T47D (cell line): ENCODE data around the gene PPP1R17.

Source experiments
- DNase-seq, 2 experiments: peaks; one replicate each; pipeline versions ENCODE4 v3.0.0 to v3.0.0-alpha.2; 2011 to 2012; ENCODE audit warnings: low read depth in 1 of 2, low spot score in 1 of 2
- JUND ChIP-seq: IDR thresholded peaks from 2 replicates; pipeline ENCODE4 v1.6.1; 2012; ENCODE audit warnings: low read depth
- in situ Hi-C: cut with HindIII; loops from 2 replicates; pipeline ENCODE4 v1.10.0; 2016; ENCODE audit warnings: low sequenced_read_pairs, low pct_unique_long_range_greater_than_20kb

The PPP1R17 gene

DNA sequence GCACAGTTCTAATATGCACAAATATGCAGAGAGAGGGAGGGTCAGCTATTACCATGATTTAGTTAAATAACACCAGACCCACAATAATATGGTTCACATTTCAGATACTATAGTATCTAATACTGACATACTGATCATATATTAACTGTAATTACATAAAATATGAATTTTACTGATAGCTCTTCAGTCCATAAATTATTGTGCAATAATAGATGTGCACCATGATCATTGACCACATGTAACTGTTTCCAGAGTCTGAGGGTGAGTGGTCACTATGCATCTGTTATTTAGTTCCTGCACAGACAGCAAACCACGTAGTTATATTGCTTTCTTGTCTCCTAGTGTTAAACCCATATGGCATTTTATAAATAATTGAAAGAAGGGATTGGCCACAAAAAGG, 29.3 kb downstream of the PPP1R17 start:
- in situ Hi-C loops, result no loop called here
- no peak for DNase-seq
- TF ChIP-seq JUND, result no peak

DNA sequence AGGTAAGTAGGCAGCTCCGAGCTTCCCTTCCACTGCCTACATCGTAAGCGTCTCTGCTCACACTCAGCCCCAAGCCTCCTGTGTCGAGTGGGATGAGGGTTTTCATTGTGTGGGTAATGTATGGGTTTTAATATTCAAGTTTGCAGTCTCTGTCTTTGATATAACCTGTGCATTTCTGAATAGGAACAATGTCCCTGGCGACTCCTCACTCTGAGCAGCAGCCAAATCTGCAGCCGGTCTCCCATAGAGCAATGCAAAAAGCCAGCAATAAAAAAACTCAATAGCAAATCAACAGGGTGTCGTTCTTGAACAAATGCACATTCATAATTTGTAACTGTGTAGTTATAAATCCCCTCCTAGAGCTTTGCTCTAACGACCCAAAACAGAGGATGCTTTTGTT, 33.4 kb downstream of the PPP1R17 start:
- DNase-seq, result no peak
- no peak for TF ChIP-seq JUND
- in situ Hi-C loops, result no loop called here

DNA sequence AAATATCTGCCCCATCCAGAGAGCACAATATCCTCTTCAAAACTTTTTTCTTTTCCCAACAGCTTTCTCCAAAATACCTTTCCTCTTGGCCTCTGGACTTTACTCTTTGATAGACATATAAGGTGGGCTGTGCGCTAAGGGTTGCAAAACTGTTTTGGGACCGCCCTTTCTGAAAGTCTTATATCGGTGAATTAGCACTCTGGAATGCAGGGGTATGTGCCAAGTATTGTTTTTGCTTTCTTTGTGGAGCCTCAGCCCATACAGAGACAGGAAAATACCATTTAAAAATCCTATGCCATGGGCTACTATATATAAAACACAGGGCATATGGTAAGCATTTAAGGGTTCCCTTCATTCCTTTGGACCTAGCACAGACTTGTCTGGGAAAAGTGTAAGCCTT, 37.7 kb downstream of the PPP1R17 start:
- in situ Hi-C loops, result no loop called here
- no peak for TF ChIP-seq JUND
- DNase-seq, result no peak

DNA sequence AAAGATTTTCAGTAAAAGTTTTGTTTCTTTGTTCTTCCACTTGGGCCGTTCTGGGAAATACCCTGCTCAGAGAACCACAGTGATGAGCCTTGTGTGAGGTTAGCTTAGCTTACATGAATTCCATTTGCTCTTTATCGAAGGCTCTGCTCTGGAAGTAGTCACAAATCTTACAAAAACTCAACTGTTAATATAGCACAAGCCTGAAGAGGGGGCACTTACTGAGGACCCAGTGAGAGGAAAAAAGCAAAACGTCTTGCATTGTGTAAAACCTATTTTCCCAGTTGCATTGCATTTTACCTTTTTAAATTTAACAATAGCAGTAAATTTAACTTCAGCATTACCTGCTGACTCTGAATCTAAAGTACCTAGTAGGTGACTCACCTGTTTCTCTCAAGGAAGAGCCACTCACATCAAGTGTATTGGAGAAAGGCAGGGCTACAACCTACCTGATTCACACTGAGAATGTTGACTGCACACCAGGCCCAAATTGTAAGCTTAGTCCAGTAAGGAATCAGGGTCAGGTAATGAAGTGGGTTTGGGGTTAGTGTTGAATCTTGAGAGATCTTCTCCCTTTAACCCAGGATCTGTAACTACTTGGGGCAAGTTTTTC, 42.3 kb downstream of the PPP1R17 start:
- in situ Hi-C loops, result no loop called here
- no peak for TF ChIP-seq JUND
- DNase-seq, result no peak

DNA sequence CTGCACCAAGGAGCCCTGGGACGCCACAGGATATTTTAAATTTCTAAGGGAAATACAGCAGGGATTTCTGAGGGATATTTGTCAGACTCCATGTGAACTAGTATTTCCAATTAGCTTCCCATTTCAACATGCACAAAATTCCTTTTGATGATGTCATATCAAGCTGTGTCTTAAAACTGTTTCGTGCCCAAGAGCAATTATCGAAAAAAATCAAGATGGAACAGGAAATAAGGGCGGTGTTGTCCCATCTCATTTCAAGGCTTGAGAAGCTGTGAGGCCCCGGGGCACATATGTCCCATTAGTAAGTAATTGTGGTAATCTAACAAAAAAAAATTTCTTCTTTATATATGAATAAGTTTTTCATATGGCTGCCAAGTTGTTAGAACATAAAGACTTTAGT, 47.4 kb downstream of the PPP1R17 start:
- no peak for TF ChIP-seq JUND
- in situ Hi-C loops, result no loop called here
- no peak for DNase-seq

DNA sequence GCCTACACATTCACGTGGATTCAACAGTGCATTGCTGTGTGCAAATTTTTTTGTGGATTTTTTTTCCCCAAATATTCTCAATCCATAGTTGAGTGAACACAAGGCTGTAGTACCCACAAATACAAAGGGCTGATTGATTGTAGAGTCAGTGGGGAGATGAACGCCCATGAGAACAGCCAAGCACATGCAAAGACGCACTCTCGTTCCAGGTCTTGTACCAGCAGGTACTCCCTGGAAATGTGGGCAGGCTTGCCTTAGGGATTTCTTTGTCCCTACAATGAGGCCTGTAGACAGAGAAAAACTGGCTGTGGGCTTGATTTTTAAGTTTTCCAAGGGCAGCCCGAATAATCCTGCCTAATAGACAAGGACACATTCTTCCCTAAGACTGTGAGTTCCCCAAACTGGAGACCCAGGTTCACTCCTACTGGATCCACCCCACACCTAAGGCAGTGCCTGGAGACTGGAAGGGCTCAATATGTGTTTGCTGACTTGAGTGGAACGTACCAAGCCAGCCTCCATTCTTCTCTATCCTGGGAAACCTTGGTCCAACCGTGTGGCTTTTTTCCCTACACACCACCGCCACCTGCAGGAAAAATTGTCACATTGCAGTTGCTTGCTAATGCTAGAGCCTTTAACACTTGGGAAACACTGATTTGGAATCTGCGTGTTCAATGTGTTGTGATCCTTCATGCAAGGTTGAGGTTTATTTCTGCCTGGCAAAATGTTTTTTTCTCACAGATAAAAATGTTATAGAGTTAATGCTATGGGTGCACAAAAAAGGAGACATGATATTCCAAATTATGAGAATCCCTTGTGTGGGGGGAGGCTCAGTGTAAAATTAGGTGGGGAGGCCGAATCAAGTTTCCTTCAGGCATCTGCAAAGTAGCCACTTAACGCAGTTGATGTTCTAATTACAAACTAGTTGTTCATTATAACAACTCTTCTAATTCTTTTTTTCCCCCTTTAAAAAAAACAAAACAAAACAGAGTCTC, 49.3 kb downstream of the PPP1R17 start:
- TF ChIP-seq JUND, result no peak
- peak; percentile 52 to 88 for DNase-seq
- in situ Hi-C loops, result no loop called here

DNA sequence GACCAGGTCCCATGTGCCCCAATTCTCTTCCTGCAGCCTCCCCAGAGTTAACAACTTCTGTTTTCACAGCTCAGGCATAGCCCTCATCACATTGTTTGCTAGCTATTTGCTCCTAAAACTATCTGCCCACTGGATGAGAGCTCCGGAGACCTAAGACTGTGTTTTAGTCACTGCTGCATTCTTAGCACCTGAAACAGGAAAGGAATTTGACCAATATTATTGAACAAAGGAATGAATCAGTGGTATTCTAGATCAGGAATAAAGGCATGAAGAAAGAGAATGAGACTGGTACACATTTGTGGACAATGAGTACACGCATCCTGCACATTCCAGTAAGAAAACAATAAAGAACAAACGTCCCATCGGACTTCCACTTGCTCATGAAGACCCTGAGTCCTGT, 54.8 kb downstream of the PPP1R17 start:
- no peak for TF ChIP-seq JUND
- in situ Hi-C loops, result no loop called here
- no peak for DNase-seq

DNA sequence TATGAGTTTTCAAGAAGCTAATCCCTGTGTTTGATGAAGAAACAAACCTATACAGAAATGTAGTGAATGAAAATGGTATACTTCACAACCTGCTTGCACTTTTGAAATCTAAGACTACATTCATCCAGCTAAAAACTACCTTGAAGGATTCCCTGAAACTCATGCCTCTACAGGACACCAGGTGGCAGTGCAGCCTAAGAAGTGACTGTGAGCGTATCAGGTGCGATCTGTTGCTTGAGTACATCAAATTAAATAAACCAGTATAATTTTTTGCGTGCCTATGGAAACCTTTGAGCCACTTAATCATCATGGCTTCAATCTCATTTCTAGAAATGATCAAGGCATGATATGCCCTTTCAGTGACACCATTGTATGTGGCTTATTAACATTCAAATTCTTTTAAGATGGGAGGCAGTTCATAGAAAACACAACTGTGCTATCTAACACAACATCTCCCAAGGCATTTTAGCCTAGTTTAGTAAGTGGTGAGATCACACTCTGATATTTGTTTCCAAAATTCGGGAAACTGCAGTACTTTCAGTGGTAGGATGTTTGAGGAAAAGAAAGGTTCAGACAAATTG, 57.4 kb downstream of the PPP1R17 start:
- in situ Hi-C loops, result no loop called here

DNA sequence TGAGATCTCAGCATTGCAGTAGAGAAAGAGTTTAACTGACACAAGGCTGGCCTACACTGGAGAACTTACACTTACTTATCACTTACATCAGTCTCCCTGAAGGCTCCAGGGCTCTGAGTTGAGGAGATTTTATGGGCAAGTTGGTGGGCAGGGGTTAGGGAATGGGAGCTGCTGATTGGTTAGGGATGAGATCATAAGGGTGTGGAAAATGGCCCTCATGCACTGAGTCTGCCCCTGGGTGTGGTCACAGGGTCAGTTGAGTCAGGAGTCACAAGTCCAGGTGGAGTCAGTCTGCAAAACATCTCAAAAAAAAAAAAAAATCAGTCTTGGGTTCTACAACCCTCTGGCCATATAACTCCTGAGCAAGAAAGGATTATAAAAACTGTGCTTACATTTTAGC, 60.5 kb downstream of the PPP1R17 start:
- DNase-seq, result no peak
- no peak for TF ChIP-seq JUND
- in situ Hi-C loops, result no loop called here

More for the DNA sequence above, 57.4 kb downstream of the PPP1R17 start:
- peak; percentile 31 to 85 for DNase-seq
- TF ChIP-seq JUND, result no peak

DNA sequence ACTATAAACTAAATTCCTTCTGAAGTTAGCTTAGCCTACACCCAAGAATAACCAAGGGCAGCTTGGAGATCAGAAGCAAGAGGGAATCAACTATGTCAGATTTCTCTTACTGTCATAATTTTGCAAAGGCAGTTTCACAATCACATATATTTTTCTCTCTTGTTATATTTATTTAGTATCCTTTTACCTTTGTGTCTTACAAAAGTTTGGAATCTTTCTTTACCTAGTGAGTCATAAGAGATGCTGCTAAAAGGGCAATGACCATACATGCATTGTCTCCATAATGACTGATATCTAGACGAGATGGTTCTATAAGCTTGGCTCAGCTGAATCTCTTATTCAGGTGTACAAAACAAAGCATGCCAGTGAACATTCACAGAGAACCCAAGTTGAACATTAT, 61.1 kb downstream of the PPP1R17 start:
- no peak for TF ChIP-seq JUND

DNA sequence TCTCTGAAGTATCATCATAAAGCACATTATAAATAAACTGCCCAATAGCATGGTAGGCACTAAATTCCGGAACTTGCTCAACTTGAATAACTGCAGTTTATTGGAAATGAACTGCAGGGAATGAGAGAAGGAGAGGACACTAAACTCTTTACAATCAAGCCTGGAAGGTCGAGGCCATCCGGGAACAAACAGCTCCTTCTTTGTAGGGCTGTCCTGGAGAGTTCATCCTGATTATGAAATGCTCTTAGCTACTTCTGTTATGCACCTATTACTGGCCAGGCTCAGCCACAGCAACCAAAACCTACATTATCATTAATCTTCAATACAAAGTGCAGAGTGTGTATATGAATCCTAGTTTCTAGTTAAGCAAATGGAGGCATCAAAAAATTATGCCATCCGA, 64.7 kb downstream of the PPP1R17 start:
- TF ChIP-seq JUND, result no peak
- DNase-seq, result no peak
- in situ Hi-C loops, result no loop called here

More for the DNA sequence above, 61.1 kb downstream of the PPP1R17 start:
- in situ Hi-C loops, result no loop called here
- DNase-seq, result no peak
